Ishikawa (cell line): ENCODE results near the gene CPED1.

Experiments
- CEBPB ChIP-seq: IDR thresholded peaks from 2 replicates; pipeline ENCODE4 v1.6.1; 2012
- CREB1 ChIP-seq: IDR thresholded peaks from 2 replicates; pipeline ENCODE4 v1.6.1; 2012; ENCODE audit warnings: low read depth
- EGR1 ChIP-seq: IDR thresholded peaks from 2 replicates; pipeline ENCODE4 v1.6.1; 2012
- EP300 ChIP-seq: IDR thresholded peaks from 2 replicates; pipeline ENCODE4 v1.6.1; 2012; ENCODE audit warnings: borderline replicate concordance
- FOXM1 ChIP-seq: IDR thresholded peaks from 2 replicates; pipeline ENCODE4 v1.6.1; 2012; ENCODE audit warnings: low read depth, borderline replicate concordance
- RAD21 ChIP-seq: IDR thresholded peaks from 2 replicates; pipeline ENCODE4 v1.6.1; 2012; ENCODE audit warnings: low read depth
- TAF1 ChIP-seq: IDR thresholded peaks from 2 replicates; pipeline ENCODE4 v1.6.1; 2012; ENCODE audit warnings: low read depth, mild to moderate bottlenecking
- TCF12 ChIP-seq: IDR thresholded peaks from 2 replicates; pipeline ENCODE4 v1.6.1; 2012; ENCODE audit warnings: low read depth
- TEAD4 ChIP-seq: IDR thresholded peaks from 2 replicates; pipeline ENCODE4 v1.6.1; 2012
- YY1 ChIP-seq: IDR thresholded peaks from 2 replicates; pipeline ENCODE4 v1.6.1; 2012; ENCODE audit warnings: low read depth
- TF ChIP-seq, protein P1 (sequence below): IDR thresholded peaks from 2 replicates; pipeline ENCODE4 v1.6.1; 2012
- TF ChIP-seq, protein P2 (sequence below): IDR thresholded peaks from 2 replicates; pipeline ENCODE4 v1.6.1; 2012; ENCODE audit warnings: low read depth, mild to moderate bottlenecking
- TF ChIP-seq, protein P3 (sequence below): IDR thresholded peaks from 2 replicates; pipeline ENCODE4 v1.6.1; 2012

DNA sequence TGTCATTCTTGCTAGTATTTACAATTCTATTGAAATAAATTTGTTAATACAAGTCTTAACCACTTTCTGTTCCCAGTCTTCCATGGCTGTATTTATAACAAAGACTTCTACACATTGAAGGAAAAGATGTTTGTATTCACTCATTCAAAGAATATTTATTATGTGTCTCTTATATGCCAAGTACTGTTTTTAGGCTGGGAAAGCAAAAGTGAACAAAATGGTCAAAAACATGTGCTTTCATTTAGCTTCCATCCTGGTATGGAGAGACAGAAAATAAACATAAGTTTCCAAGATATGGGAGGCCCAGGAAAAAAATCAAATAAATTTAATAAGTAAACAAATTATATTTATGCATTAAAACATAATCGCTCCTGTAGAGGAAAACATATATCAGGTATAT lies 22.9 kb downstream of the CPED1 start:
- TF ChIP-seq, protein P1, sequence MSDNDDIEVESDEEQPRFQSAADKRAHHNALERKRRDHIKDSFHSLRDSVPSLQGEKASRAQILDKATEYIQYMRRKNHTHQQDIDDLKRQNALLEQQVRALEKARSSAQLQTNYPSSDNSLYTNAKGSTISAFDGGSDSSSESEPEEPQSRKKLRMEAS, result no peak
- TF ChIP-seq TAF1 (no peak), EP300 (no peak), YY1 (no peak), TCF12 (no peak), CREB1 (no peak), CEBPB (no peak), RAD21 (no peak), EGR1 (no peak), FOXM1 (no peak), TEAD4 (no peak)
- TF ChIP-seq, protein P2, sequence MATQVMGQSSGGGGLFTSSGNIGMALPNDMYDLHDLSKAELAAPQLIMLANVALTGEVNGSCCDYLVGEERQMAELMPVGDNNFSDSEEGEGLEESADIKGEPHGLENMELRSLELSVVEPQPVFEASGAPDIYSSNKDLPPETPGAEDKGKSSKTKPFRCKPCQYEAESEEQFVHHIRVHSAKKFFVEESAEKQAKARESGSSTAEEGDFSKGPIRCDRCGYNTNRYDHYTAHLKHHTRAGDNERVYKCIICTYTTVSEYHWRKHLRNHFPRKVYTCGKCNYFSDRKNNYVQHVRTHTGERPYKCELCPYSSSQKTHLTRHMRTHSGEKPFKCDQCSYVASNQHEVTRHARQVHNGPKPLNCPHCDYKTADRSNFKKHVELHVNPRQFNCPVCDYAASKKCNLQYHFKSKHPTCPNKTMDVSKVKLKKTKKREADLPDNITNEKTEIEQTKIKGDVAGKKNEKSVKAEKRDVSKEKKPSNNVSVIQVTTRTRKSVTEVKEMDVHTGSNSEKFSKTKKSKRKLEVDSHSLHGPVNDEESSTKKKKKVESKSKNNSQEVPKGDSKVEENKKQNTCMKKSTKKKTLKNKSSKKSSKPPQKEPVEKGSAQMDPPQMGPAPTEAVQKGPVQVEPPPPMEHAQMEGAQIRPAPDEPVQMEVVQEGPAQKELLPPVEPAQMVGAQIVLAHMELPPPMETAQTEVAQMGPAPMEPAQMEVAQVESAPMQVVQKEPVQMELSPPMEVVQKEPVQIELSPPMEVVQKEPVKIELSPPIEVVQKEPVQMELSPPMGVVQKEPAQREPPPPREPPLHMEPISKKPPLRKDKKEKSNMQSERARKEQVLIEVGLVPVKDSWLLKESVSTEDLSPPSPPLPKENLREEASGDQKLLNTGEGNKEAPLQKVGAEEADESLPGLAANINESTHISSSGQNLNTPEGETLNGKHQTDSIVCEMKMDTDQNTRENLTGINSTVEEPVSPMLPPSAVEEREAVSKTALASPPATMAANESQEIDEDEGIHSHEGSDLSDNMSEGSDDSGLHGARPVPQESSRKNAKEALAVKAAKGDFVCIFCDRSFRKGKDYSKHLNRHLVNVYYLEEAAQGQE, result no peak
- TF ChIP-seq, protein P3, sequence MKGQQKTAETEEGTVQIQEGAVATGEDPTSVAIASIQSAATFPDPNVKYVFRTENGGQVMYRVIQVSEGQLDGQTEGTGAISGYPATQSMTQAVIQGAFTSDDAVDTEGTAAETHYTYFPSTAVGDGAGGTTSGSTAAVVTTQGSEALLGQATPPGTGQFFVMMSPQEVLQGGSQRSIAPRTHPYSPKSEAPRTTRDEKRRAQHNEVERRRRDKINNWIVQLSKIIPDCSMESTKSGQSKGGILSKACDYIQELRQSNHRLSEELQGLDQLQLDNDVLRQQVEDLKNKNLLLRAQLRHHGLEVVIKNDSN, result no peak
